HG02798 (cell line): Measurements from ENCODE around the gene PAPPA.

Experiments
- ATAC-seq: cut with Tn5 transposase; IDR thresholded peaks from one replicate; pipeline ENCODE4 v1.9.1; 2021; ENCODE audit warnings: mild to moderate bottlenecking; ENCODE audit not compliant: unreplicated experiment, poor library complexity

Gene PAPPA

GRCh38 chr9:116153765-116154333, at the start of gene PAPPA:
TSS of gene PAPPA (plus strand) at chr9:116153791. CDS start at chr9:116154173, 382 bp downstream.
- ATAC-seq = no peak

GRCh38 chr9:116103976-116104820, 49.4 kb upstream of the PAPPA start:
- ATAC-seq = no peak

GRCh38 chr9:116112236-116112635, 41.4 kb upstream of the PAPPA start:
- ATAC-seq = no peak

- no peak for ATAC-seq
These were observed 37.7 kb upstream of the PAPPA start for GRCh38 chr9:116115761-116116353.

GRCh38 chr9:116116393-116116792, 37.2 kb upstream of the PAPPA start:
- ATAC-seq = no peak

GRCh38 chr9:116123171-116123570, 30.4 kb upstream of the PAPPA start:
- no peak for ATAC-seq

GRCh38 chr9:116124472-116125040, 29.0 kb upstream of the PAPPA start:
- no peak for ATAC-seq

- ATAC-seq = no peak
These were observed 20.4 kb upstream of the PAPPA start for GRCh38 chr9:116133163-116133562.

- no peak for ATAC-seq
These were observed 18.6 kb upstream of the PAPPA start for GRCh38 chr9:116134975-116135374.

GRCh38 chr9:116137010-116137409, 16.6 kb upstream of the PAPPA start:
- no peak for ATAC-seq

GRCh38 chr9:116137581-116137980, 16.0 kb upstream of the PAPPA start:
- no peak for ATAC-seq

- ATAC-seq = no peak
These were observed 11.6 kb upstream of the PAPPA start for GRCh38 chr9:116141864-116142561.

- ATAC-seq = no peak
These were observed 10.7 kb upstream of the PAPPA start for GRCh38 chr9:116142706-116143492.

- ATAC-seq = no peak
These were observed 9.6 kb upstream of the PAPPA start for GRCh38 chr9:116144038-116144437.

- ATAC-seq = no peak
These were observed 9.0 kb upstream of the PAPPA start for GRCh38 chr9:116144555-116144954.

GRCh38 chr9:116145036-116145435, 8.6 kb upstream of the PAPPA start:
- ATAC-seq = no peak

- ATAC-seq = no peak
These were observed 5.8 kb upstream of the PAPPA start for GRCh38 chr9:116147821-116148220.

- ATAC-seq = peak; percentile 58
These were observed 3.7 kb upstream of the PAPPA start for GRCh38 chr9:116149844-116150243.

- ATAC-seq = no peak
These were observed 2.4 kb upstream of the PAPPA start for GRCh38 chr9:116151199-116151598.

- no peak for ATAC-seq
These were observed 1.6 kb upstream of the PAPPA start for GRCh38 chr9:116151966-116152381.
